SIG-M5 (cell line): Measurements from ENCODE around the gene METTL9.
"Not testable (repeated sequence)": the region's sequence is repeated elsewhere in the genome, so short reads cannot be mapped to it uniquely, and the experiment has no call there.

Experiments used
- DNase-seq: peaks from one replicate; lab custom pipeline; 2025; lab: John Stamatoyannopoulos, UW

The METTL9 gene

DNA sequence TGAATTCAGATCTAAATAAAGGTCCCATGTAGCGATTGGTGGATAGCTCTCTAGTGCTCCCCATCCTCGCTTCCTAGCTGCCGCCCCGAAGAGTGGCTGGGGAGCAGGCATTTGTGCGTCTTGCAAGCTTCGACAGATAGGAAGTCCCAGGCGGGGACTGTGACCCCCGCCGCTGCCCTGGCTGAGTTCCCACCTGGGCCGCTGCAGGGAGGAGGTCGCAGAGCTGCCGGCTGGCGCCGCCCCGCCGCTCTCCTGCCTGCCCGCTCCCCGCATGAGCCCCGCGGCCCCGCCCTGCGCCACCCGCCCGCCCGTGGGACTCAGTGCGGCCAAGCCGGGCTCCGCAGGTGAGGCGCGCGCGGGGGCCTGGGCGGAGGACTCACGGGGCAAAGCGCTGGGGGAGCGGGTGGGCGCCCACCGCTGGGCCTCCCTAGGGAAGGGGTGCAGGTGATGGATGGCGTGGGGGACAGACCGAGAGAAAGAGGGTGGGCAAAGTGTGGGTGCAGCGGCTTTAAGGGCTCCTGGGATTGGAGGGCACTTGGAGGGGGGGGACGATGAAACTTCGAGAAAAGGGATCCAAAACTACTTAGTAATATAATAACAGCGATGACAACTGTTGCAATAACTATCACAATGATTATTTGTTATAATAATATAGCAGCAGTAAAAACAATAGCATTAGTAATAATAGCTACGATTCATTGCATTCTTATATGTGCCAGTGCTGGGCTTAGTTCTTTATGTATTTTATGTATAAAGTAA is 64.7 kb downstream of the METTL9 start, which contains the start of gene OTOA:
TSS of gene OTOA (plus strand) at position 80 of the 759 bp plus-strand sequence. CDS start 14,547 bp downstream, outside the sequence.
- no peak for DNase-seq

DNA sequence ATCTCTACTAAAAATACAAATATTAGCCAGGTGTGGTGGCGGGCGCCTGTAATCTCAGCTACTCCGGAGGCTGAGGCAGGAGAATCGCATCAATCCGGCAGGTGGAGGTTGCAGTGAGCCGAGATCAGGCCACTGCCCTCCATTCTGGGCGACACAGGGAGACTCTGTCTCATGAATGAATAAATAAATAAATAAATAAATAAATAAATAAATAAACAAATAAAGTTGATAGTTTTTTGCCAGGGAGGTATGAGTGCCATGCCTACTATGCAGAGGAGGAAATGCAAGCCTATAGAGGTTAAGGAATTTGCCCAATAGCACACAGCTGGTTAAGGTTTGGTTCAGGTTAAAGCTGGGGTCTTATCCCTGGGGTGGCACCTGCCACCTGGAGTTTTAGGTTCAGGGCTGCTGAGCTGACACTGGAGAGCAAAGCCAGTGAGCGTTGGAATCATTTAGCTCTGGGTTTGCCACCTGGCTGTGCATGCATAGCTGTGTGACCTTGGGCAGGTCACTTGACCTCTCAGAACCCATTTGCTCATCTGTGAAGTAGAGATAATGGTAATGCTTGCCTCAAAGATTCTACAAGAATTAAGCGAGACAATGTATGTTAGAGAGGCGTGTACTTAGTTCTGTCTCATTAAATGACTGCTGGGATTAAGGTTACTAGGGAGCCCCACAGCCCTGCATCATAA is 65.6 kb downstream of the METTL9 start:
- no peak for DNase-seq

DNA sequence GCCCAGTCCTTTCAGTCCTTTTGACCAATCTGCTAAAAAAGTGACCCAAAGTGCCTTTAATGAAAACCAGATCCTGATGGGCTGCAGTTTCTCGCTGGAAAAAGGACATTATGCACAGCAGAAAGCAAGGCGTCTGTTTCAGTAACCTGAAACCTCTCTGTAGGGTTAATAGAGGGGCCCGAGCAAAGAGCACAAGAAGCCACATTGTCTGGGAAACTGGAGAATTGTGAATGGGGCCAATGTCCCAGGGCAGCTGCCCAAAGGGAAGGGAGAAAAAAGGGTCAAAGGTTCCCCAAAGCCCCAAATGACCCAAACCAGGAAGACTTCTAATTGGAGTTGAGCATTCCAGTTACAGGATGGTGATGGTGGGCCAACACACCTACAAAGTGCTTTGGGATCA is 67.4 kb downstream of the METTL9 start:
- no peak for DNase-seq

GRCh38 chr16:21667575-21667974 is 68.2 kb downstream of the METTL9 start:
- no peak for DNase-seq

- no peak for DNase-seq
Observed at GRCh38 chr16:21673469-21673868, 74.1 kb downstream of the METTL9 start.

- not testable (repeated sequence) for DNase-seq
Observed at GRCh38 chr16:21674456-21674855, 75.1 kb downstream of the METTL9 start.

DNA sequence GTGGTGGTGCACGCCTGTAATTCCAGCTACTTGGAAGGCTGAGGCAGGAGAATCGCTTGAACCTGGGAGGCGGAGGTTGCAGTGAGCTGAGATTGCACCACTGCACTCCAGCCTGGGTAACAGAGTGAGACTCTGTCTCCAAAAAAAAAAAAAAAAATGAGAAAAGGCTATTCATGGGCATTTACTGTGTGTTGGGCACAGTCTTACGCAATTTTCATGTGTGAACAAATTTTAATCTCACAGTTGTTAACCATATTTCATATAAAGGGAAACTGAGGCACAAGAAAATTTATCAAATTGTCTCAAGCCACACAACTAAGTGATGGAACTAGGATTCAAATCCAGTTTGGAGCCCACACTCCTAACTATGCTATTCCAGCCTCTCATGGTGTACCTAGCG is 81.3 kb downstream of the METTL9 start:
- not testable (repeated sequence) for DNase-seq

DNA sequence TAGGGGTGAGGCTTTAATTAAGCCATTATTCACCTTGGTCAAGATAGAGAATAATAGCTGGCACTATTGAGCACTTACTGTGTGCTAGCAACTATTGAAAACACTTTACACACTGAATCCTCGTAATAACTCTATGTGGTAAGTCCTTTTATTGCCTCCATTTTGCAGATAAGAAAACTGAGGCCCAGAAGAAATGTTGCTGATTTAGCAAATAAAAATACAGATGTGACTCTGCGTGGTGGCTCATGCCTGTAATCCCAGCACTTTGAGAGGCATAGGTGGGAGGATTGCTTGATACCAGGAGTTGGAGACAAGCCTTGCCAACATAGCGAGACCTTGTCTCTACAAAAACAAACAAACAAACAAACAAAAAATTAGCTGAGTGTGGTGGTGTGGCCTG is 83.8 kb downstream of the METTL9 start:
- no peak for DNase-seq

DNA sequence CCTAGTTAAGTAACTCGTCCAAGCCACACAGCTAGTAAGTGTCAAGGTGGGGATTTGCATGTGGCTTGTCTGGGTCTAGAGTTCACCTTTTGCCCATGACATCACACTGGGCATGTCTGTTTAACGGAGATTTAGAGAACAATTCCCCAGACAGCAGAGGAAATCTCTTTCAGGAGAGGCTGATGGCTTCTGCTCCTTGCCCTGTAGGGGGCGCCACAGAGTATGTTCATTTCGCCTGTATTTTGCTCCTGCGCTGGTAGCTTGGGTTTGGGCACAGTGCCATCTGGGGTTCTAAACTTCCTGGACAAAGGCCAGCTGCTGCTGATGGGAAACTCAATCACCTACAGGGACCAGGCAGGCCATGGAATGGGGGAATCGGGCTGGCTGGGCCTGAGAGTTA is 84.8 kb downstream of the METTL9 start:
- DNase-seq: no peak

GRCh38 chr16:21685034-21685455 is 85.7 kb downstream of the METTL9 start:
- DNase-seq: no peak

- DNase-seq: no peak
Observed at GRCh38 chr16:21689107-21689506, 89.7 kb downstream of the METTL9 start.

DNA sequence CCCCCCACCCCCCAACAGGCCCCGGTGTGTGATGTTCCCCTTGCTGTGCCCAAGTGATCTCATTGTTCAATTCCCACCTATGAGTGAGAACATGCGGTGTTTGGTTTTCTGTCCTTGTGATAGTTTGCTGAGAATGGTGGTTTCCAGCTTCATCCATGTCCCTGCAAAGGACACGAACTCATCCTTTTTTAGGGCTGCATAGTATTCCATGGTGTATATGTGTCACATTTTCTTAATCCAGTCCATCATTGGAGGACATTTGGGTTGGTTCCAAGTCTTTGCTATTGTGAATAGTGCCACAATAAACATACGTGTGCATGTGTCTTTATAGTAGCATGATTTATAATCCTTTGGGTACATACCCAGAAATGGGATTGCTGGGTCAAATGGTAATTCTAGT is 91.6 kb downstream of the METTL9 start:
- DNase-seq: not testable (repeated sequence)

DNA sequence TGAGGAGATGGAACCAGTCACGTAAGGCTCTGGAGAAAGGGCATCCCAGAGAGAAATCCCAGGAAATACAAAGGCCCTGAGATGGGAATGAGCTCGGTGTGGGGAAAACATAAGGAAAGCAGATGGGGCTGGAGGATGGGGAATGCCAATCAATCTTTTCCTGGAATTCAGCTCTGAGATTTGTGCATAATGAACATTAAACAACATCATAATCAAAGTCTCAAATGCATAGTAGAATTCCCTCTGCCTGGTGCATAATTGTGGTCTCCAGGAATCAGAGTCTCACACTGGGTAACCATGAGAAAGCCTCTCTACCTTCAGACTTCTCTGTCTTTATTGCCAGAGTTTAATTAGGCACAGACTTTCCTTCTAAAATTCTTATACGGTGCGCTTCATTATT is 95.2 kb downstream of the METTL9 start:
- no peak for DNase-seq

GRCh38 chr16:21697032-21697431 is 97.7 kb downstream of the METTL9 start:
- DNase-seq: no peak

DNA sequence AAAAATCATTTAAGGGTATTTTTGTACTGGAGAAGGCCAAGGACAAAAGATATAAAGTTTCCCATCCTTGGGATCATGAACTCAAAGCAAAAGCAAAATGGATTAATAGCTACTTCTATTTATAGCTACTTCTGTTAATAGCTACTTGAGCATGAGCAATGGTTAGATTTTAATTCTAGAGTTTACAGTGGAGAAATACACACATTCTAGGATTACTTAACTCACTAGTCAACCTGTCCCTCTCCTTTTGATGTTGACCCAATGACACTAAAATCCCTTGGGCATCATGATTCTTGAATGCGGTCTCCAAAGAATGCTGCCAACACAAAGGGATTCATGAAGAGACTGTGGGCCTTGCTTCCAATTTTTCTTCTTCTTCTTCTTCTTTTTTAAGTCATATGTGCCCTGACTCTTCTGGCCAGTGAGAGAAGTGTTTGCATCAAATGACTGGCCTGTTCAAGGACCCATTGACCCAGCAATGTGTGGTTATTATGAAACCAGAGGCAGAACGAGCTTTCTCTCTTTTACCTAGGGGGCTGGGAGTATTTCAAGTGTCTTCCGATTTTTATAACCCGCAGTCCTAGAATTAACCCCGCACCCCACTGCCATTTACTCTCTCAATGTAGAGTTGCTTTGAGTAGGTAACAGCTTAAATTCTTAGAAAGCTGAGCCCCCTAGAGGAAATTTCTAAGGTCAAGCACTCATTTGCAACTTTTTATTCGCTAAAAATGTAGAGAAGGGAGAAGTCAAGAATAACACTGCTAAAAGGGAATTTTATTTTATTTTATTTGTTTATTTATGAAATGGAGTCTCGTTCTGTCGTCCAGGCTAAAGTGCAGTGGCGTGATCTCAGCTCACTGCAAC is 99.0 kb downstream of the METTL9 start:
- DNase-seq: no peak

DNA sequence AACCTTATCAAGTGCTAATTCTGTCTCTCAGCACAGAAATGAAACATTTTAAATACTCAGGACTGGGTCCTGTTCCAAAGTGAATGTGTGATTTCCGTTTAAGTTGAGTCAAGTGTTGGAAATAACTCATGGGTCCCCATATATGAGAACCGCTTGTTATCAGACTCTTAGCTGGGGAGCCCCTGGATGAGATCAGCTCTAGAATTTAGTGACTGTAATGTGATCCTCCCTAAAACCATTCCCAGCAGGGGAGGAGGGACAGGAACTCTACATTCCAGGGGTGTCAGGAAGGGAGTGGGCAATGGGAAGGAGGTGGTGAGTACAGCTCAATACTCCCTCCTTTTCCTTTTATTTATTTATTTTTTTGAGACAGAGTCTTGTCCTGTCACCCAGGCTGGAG is 101.9 kb downstream of the METTL9 start:
- no peak for DNase-seq

GRCh38 chr16:21702276-21702675 is 102.9 kb downstream of the METTL9 start:
- DNase-seq: no peak

DNA sequence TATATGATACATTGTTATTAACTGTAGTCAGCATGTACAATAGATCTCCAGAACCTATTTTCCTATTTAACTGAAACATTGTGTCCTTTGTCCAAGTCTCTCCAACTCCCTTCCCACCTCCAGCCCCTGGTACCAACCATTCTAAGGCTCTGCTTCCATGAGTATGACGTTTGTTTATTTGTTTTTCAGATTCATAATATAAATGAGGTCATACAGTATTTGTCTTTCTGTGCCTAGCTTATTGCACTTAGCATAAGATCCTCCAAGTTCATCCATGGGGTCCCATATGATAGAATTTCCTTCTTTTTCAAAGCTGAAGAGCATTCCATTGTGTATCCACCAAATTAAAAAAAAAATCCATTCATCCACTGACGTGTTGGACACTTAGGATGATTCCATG is 103.8 kb downstream of the METTL9 start:
- no peak for DNase-seq

DNA sequence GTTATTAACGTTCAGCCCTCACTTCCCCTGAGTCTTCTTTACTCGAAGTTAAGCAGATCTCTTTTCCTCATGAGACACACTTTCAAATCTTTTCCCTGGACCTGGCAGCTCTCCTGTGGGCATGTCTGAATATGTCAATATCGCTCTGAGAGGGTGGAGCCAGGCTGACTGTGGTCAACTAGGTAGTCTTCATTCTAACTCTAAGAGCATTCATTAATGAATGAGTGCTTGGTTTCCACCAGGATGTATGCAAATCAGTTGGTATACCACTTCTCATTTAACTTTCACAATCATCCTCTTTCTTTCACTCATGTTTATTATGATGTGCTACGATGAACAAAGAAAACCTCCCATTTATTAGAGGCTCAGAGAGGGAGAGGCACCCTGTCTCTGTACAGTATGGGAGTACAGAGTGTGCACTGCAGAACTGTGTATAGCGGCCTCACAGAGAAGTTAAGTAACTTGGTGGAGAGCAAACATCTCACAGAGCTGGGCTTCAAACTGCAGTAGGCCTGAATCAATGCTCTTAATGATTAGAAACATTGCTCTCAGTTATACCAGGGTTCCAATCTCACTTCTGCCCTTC is 104.3 kb downstream of the METTL9 start:
- DNase-seq: no peak

GRCh38 chr16:21704266-21704665 is 104.9 kb downstream of the METTL9 start:
- no peak for DNase-seq

DNA sequence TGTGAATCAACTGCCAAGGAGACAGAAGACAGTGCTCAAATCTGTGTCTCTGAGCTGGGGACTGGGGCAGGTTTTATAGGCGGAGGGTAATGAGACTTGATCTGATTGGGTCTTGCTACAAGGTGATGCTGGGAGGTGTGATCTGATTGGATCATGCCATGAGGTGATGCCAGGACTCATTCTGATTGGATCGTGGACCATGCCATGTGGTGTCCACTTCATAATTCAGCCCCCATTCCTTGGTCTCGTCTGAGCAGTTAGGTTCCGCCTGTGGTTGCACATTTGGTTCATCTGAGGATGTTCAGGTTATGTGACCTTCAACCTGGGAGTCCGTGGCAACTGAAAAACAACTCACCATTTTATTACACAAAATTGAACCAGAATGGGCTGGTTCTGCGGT is 105.4 kb downstream of the METTL9 start:
- DNase-seq: no peak
